BLaER1 (cell line): ENCODE measurements around the gene PRSS22.
A peak's percentile ranks its signal among the peaks of the same experiment; 100 is the strongest.

Experiments used
- H3K27ac ChIP-seq: shearing (Covaris generic); formaldehyde crosslinking; 2 replicates; pipeline ENCODE4 v1.8.1; 2022
- H3K27me3 ChIP-seq: shearing (Covaris generic); formaldehyde crosslinking; 2 replicates; pipeline ENCODE4 v1.8.1; 2022
- H3K36me3 ChIP-seq: shearing (Covaris generic); formaldehyde crosslinking; 2 replicates; pipeline ENCODE4 v1.8.1; 2022
- H3K4me1 ChIP-seq: shearing (Covaris generic); formaldehyde crosslinking; 2 replicates; pipeline ENCODE4 v1.8.1; 2022
- H3K4me2 ChIP-seq: shearing (Covaris generic); formaldehyde crosslinking; 2 replicates; pipeline ENCODE4 v1.8.1; 2022
- H3K4me3 ChIP-seq: shearing (Covaris generic); formaldehyde crosslinking; 2 replicates; pipeline ENCODE4 v1.8.1; 2022
- H3K9ac ChIP-seq: shearing (Covaris generic); formaldehyde crosslinking; 2 replicates; pipeline ENCODE4 v1.8.1; 2022
- H3K9me3 ChIP-seq: shearing (Covaris generic); formaldehyde crosslinking; 2 replicates; pipeline ENCODE4 v1.8.1; 2022
- H4K20me1 ChIP-seq: shearing (Covaris generic); formaldehyde crosslinking; 2 replicates; pipeline ENCODE4 v1.8.1; 2022
- Cebpa-rat ChIP-seq: shearing (Covaris generic); IDR thresholded peaks from 2 replicates; pipeline ENCODE4 v1.8.1; 2022

The PRSS22 gene

GRCh38 chr16:2860826-2861567 lies 3.0 kb upstream of the PRSS22 start:
- Histone ChIP-seq H3K27me3 (peaks cover 50% of the 10 kb centered on the region), H3K4me3 (no peak overlapping the region)
- no peak for TF ChIP-seq Cebpa-rat

DNA sequence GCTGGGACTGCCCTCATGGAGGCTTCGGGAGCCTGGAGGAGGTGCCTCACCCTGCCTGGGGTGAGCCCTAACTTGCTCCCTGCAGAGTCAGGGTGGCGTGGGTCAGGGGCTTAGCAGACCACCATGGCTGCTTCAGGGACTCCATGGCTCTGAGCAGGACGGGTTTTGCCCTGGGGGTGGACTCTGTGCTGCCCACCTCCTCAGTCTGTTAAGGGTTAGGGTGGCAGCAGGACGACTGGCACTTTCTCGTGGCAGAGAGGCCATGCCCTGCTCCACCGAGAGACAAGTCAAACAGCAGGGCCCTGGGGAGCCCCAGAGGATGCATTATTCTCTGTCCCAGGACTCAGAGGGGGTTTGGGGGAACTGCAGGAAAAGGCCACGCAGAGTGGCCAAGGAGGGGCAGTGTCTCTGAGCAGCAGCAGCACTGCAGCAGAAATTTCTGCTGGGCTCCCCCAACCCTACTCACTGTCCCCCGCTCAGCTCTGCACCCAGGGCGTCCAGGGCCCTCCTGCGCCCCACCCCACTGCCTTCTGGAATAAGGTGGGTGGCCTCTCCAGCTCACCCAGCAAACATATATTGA lies 1.8 kb upstream of the PRSS22 start:
- Histone ChIP-seq H3K9me3 (peaks cover 19% of the 10 kb centered on the region), H3K4me1 (peaks cover 12% of the 10 kb centered on the region), H3K27me3 (peaks cover 55% of the 10 kb centered on the region), H3K9ac (no peak overlapping the region), H3K27ac (no peak overlapping the region), H4K20me1 (no peaks in the 10 kb centered on the region; the same call in 1 of the 2 replicates), H3K4me3 (no peak overlapping the region), H3K4me2 (no peak overlapping the region), H3K36me3 (no peaks in the 10 kb centered on the region)
- TF ChIP-seq Cebpa-rat, result no peak

More at GRCh38 chr16:2860826-2861567, 3.0 kb upstream of the PRSS22 start:
- peaks cover 12% of the 10 kb centered on the region for H3K4me1 ChIP-seq
- H3K9me3 ChIP-seq, result peaks cover 17% of the 10 kb centered on the region
- H3K9ac ChIP-seq, result no peak overlapping the region
- H3K27ac ChIP-seq, result no peak overlapping the region
- H4K20me1 ChIP-seq, result no peaks in the 10 kb centered on the region; the same call in 1 of the 2 replicates
- H3K4me2 ChIP-seq, result no peak overlapping the region
- no peaks in the 10 kb centered on the region for H3K36me3 ChIP-seq

DNA sequence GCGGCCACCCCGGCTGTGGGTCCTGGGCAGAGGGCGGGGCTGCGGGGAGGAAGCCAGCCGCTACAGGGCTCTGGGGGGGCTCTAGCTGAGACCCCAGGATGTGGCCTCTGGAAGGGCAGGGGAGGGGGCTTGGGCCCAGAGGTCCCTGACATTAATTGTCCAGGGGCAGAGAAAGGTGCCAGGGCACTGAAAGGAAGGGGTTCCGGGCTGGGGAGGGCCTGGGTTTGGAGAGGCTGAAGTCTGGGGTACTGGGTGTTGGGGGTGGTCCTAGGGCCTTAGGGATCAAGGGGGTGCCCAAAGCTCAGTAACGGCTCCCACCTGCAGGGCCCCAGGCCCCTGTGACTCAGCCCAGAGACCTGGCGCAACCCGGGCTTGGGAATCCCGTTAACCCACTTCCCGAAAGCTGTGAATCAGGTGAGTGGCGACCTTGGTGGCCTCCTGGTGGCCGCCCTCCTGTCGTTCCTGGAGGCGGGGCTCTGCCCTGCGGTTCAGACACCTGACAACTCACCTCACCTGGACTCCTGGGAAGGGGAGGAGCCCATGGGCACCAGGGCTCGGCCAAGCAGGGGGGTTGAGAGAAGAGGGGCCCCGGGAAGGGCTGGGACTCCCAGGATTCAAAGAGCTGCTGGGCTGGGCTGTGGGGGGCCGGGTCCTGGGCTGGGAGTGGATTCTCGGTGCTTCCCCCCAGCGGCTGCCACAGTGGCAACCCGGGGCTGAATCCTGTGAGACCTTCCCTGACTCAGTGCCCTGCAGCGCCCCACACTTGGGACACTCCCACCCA lies 465 bp upstream of the PRSS22 start:
- Histone ChIP-seq H3K27ac (no peak overlapping the region), H3K27me3 (peaks cover 55% of the 10 kb centered on the region), H3K9ac (no peak overlapping the region), H4K20me1 (no peaks in the 10 kb centered on the region; the same call in 1 of the 2 replicates), H3K4me3 (peak overlapping the region; percentile 38), H3K4me2 (peak overlapping the region; percentile 49), H3K36me3 (no peaks in the 10 kb centered on the region), H3K9me3 (peaks cover 32% of the 10 kb centered on the region), H3K4me1 (peaks cover 15% of the 10 kb centered on the region)
- no peak for TF ChIP-seq Cebpa-rat

DNA sequence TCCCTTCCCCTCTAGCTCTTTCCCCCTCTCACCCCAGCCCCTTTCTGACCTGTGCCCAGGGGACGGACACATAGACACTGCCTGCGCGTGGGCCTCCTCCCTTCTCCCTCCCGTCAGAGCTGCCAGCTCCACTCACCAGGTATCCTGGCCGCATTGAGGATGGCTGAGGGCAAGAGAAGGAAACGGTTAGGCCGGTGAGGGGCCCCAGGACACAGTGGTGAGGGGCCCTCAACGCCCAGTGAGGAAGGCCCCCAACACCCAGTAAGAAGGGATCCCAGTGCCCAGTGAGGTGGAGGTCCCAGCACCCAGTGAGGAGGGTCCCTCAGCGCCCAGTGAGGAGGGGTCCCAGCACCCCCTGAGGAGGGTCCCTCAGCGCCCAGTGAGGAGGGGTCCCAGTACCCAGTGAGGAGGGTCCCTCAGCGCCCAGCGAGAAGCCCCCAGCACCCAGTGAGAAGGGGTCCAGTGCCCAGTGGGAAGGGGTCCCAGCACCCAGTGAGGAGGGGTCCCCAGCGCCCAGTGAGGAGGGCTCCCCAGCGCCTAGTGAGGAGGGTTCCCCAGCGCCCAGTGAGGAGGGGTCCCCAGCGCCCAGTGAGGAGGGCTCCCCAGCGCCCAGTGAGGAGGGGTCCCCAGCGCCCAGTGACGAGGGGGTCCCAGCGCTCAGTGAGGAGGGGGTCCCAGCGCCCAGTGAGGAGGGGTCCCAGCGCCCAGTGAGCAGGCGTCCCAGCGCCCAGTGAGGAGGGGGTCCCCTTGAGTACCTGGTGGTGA lies 1.1 kb downstream of the PRSS22 start:
- Histone ChIP-seq H3K36me3 (no peaks in the 10 kb centered on the region), H3K9ac (no peak overlapping the region), H3K4me3 (no peak overlapping the region; the same call in 1 of the 2 replicates), H4K20me1 (no peaks in the 10 kb centered on the region; the same call in 1 of the 2 replicates), H3K9me3 (peaks cover 38% of the 10 kb centered on the region), H3K4me2 (peak overlapping the region; percentile 49; the same call in 1 of the 2 replicates), H3K27me3 (peaks cover 55% of the 10 kb centered on the region), H3K27ac (no peak overlapping the region), H3K4me1 (peaks cover 16% of the 10 kb centered on the region)
- no peak for TF ChIP-seq Cebpa-rat

- H3K4me2 ChIP-seq, result no peak overlapping the region
- no peak for TF ChIP-seq Cebpa-rat
Observed at GRCh38 chr16:2856061-2856670, 1.8 kb downstream of the PRSS22 start.

DNA sequence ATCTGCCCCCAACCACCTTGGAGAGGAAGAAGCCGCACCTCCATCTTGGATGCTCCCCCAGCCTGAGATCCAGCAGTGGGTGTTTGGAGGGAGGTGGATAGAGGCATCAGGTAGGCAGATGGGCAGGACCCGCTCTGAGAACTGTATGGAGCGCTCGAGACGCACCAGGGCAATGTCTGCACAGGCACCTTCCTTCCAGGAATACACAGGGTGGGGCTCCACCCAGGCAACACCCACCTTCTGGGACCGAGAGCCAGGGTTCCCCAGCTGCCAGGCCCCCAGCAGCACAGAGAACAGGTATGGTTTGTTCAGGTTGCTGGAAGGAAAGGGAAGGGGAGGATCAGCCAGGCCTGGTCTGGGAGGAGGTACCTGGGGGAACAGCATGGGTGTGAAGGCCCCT lies 2.4 kb downstream of the PRSS22 start:
- peaks cover 49% of the 10 kb centered on the region for H3K27me3 ChIP-seq
- H3K4me2 ChIP-seq, result no peak overlapping the region

More at GRCh38 chr16:2856061-2856670, 1.8 kb downstream of the PRSS22 start:
- Histone ChIP-seq H3K27me3 (peaks cover 55% of the 10 kb centered on the region), H3K27ac (no peak overlapping the region), H3K9ac (no peak overlapping the region), H3K4me3 (no peak overlapping the region), H4K20me1 (no peaks in the 10 kb centered on the region; the same call in 1 of the 2 replicates), H3K9me3 (peaks cover 37% of the 10 kb centered on the region), H3K4me1 (peaks cover 16% of the 10 kb centered on the region), H3K36me3 (no peaks in the 10 kb centered on the region)

DNA sequence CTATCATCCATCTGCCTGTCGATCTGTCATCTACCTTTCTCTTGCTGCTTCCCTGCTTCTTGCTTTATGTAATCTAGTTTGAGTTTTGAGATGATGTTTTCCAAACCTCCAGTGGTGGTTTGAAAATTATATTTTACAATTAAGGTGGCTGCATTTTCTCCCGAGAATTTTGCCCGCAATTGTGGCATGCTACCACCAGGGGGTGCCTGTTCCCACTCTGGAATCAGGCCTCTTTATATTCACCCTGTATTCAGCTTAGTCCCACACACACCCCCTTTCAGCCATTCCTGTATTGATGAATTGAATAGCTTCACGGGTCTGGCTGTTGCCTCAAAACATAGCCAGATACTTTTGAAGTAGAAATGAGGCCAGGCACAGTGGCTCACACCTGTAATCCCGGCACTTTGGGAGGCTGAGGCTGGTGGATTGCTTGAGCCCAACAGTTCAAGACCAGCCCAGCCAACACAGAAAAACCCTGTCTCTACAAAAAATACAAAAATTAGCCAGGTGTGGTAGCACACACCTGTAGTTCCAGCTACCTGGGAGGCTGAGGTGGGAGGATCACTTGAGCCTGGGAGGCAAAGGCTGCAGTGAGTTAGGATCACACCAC lies 3.2 kb downstream of the PRSS22 start:
- H3K36me3 ChIP-seq, result no peaks in the 10 kb centered on the region
- H3K27ac ChIP-seq, result no peak overlapping the region
- peaks cover 24% of the 10 kb centered on the region for H3K9me3 ChIP-seq
- H3K4me2 ChIP-seq, result no peak overlapping the region
- no peak overlapping the region for H3K4me3 ChIP-seq
- H4K20me1 ChIP-seq, result no peaks in the 10 kb centered on the region
- H3K27me3 ChIP-seq, result peaks cover 42% of the 10 kb centered on the region
- TF ChIP-seq Cebpa-rat, result no peak
- peaks cover 16% of the 10 kb centered on the region for H3K4me1 ChIP-seq
- no peak overlapping the region for H3K9ac ChIP-seq

More for the DNA sequence above, 2.4 kb downstream of the PRSS22 start:
- Histone ChIP-seq H4K20me1 (no peaks in the 10 kb centered on the region; the same call in 1 of the 2 replicates), H3K4me3 (no peak overlapping the region), H3K4me1 (peaks cover 16% of the 10 kb centered on the region), H3K36me3 (no peaks in the 10 kb centered on the region), H3K9ac (no peak overlapping the region), H3K9me3 (peaks cover 31% of the 10 kb centered on the region), H3K27ac (no peak overlapping the region)
- no peak for TF ChIP-seq Cebpa-rat

DNA sequence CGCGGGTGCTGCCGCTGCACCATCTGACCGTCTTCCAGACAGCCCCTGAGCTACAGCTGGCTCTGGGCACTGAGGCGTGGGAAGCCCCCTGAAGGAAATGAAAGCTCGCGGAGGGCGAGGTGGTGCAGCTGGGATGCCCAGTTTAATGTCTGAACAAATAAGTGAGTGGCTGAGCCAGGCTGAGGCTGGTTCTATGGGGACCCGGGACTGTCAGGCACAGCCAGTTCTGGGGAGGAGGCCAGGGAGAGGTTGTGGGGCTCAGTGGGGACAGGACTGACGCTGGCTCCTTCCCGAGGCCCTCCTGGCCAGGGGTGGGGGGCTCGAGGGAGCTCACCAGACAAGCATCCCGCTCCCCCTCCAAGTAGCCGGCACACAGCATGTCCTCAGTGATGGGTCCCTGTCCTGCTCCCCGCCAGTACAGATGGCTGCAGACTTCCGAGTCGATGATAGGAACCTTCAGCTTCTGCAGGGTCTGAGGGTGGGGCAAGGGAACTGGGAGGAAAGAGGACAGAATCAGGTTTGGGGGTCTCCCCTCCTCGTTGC lies 4.4 kb downstream of the PRSS22 start:
- no peak overlapping the region for H3K4me3 ChIP-seq
- no peak for TF ChIP-seq Cebpa-rat
- H4K20me1 ChIP-seq, result no peaks in the 10 kb centered on the region
- H3K4me2 ChIP-seq, result no peak overlapping the region
- H3K9ac ChIP-seq, result no peak overlapping the region
- H3K27ac ChIP-seq, result no peak overlapping the region
- peaks cover 16% of the 10 kb centered on the region for H3K4me1 ChIP-seq
- no peaks in the 10 kb centered on the region for H3K36me3 ChIP-seq
- peaks cover 21% of the 10 kb centered on the region for H3K9me3 ChIP-seq
- H3K27me3 ChIP-seq, result peaks cover 30% of the 10 kb centered on the region
